Inflammatory macrophage treated with lipopolysaccharide for 1 hour (primary cell): Measurements from ENCODE around the gene GPR132.
"Not testable (repeated sequence)": the region's sequence is repeated elsewhere in the genome, so short reads cannot be mapped to it uniquely, and the experiment has no call there.

Experiments used
- DNase-seq, 2 donors: peaks; one replicate each; pipeline ENCODE4 v3.0.0-alpha.2; 2020 to 2022

Gene GPR132

GRCh38 chr14:105035616-105036015, 29.6 kb downstream of the GPR132 start:
- DNase-seq, result not testable (repeated sequence)

GRCh38 chr14:105034315-105035039, 30.8 kb downstream of the GPR132 start:
- peak; percentile 76 to 88 for DNase-seq

- DNase-seq, result not testable (repeated sequence)
Observed at GRCh38 chr14:105033412-105033900, 31.8 kb downstream of the GPR132 start.

GRCh38 chr14:105032451-105032901, 32.8 kb downstream of the GPR132 start:
- not testable (repeated sequence) for DNase-seq

- no peak for DNase-seq
Observed at GRCh38 chr14:105030836-105031396, 34.3 kb downstream of the GPR132 start.

GRCh38 chr14:105030194-105030593, 35.0 kb downstream of the GPR132 start:
- no peak for DNase-seq

- no peak for DNase-seq
Observed at GRCh38 chr14:105029402-105029801, 35.8 kb downstream of the GPR132 start.

GRCh38 chr14:105028251-105028927, 36.8 kb downstream of the GPR132 start:
- DNase-seq, result no peak

- DNase-seq, result not testable (repeated sequence)
Observed at GRCh38 chr14:105027718-105028117, 37.5 kb downstream of the GPR132 start.

- no peak for DNase-seq
Observed at GRCh38 chr14:105026802-105027563, 38.2 kb downstream of the GPR132 start.

- peak; percentile 64 to 65 for DNase-seq
Observed at GRCh38 chr14:105026033-105026785, 39.0 kb downstream of the GPR132 start.

- no peak for DNase-seq
Observed at GRCh38 chr14:105025429-105025828, 39.8 kb downstream of the GPR132 start.

GRCh38 chr14:105023791-105024480, 41.3 kb downstream of the GPR132 start:
- no peak for DNase-seq

- DNase-seq, result no peak
Observed at GRCh38 chr14:105023144-105023543, 42.1 kb downstream of the GPR132 start.

- no peak for DNase-seq
Observed at GRCh38 chr14:105022276-105022670, 43.0 kb downstream of the GPR132 start.

- DNase-seq, result peak in 1 of 2 donors; percentile 47
Observed at GRCh38 chr14:105021656-105022275, 43.5 kb downstream of the GPR132 start.

- DNase-seq, result peak; percentile 95 to 98
Observed at GRCh38 chr14:105020815-105021655, 44.2 kb downstream of the GPR132 start, which contains the start of gene CDCA4. Gene CDCA4 (minus strand): TSS chr14:105021083. CDS start chr14:105011929, 9,154 bp downstream.

GRCh38 chr14:105019861-105020814, 45.1 kb downstream of the GPR132 start:
- peak in 1 of 2 donors; percentile 37 for DNase-seq

- no peak for DNase-seq
Observed at GRCh38 chr14:105018414-105018813, 46.8 kb downstream of the GPR132 start.
